ENCODE results near the gene PCDHB2. TPM values are rescaled to one million over a fixed set of nuclear protein-coding genes. Genes with fewer than 3 reads are reported as not detected.
"Not testable (repeated sequence)": the region's sequence is repeated elsewhere in the genome, so short reads cannot be mapped to it uniquely, and the experiment has no call there.

The PCDHB2 gene
- total RNA-seq, 1 donor from 2014 or later = 1.1 TPM

DNA sequence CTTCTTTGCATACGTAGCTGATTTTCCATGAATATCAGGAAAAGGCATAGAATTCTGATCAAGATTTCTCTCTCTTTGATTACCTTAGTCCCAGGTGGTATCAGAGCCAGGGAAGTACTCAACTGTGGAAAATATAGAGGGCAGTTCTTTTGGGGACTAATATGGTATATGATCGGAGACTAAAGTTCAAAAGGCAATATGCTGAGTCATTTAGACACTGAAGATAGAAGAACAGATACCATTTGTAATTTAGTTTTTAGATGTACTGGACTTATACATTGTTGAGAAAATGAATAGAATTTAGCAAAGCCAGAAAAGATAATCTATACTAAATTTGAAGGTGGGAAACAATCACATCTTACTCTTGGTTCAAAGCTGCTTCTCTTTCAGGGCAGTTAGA lies 10.9 kb downstream of the PCDHB2 start:
- no peak for DNase-seq
- no peak overlapping the region for H3K4me3 ChIP-seq
- peaks cover 58% of the 10 kb centered on the region for H3K9me3 ChIP-seq (replicated peaks)
- intact Hi-C loops (cut with micrococcal nuclease) = no loop called here
- peaks cover 32% of the 10 kb centered on the region for H3K27me3 ChIP-seq (ENCODE audit: low read depth)
- H3K36me3 ChIP-seq = no peaks in the 10 kb centered on the region
- no peaks in the 10 kb centered on the region for H3K4me1 ChIP-seq
- no peak overlapping the region for H3K27ac ChIP-seq (replicated peaks)
- TF ChIP-seq, protein P1, sequence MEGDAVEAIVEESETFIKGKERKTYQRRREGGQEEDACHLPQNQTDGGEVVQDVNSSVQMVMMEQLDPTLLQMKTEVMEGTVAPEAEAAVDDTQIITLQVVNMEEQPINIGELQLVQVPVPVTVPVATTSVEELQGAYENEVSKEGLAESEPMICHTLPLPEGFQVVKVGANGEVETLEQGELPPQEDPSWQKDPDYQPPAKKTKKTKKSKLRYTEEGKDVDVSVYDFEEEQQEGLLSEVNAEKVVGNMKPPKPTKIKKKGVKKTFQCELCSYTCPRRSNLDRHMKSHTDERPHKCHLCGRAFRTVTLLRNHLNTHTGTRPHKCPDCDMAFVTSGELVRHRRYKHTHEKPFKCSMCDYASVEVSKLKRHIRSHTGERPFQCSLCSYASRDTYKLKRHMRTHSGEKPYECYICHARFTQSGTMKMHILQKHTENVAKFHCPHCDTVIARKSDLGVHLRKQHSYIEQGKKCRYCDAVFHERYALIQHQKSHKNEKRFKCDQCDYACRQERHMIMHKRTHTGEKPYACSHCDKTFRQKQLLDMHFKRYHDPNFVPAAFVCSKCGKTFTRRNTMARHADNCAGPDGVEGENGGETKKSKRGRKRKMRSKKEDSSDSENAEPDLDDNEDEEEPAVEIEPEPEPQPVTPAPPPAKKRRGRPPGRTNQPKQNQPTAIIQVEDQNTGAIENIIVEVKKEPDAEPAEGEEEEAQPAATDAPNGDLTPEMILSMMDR (IDR thresholded peaks at IDR 0.05; ENCODE audit: borderline replicate concordance) = no peak

DNA sequence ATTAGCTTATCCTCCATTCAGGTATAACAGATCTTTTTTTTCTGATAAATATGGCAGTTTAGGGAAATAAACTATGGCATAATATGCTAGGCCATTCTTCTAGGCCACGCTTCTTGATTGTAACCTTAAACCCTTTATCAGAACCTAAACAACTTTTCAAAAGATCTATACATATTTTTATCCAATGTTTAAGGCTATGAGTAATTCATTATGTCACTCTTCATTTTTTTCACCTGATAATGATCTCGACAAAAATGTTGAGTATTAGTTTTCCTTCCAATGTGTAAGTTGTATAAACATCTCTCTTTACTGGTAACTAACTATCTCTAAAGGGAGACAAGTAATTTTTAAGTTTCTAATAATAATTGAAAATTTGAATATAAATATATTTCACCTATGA lies 24.8 kb downstream of the PCDHB2 start:
- TF ChIP-seq, protein P1 (IDR thresholded peaks at IDR 0.05; ENCODE audit: borderline replicate concordance) = no peak
- no peaks in the 10 kb centered on the region for H3K36me3 ChIP-seq
- H3K9me3 ChIP-seq (replicated peaks) = peaks cover 72% of the 10 kb centered on the region
- no peak for DNase-seq
- peaks cover 33% of the 10 kb centered on the region for H3K27me3 ChIP-seq (ENCODE audit: low read depth)
- intact Hi-C loops (cut with micrococcal nuclease) = no loop called here
- H3K4me3 ChIP-seq = no peak overlapping the region
- no peak overlapping the region for H3K27ac ChIP-seq (replicated peaks)
- no peaks in the 10 kb centered on the region for H3K4me1 ChIP-seq

DNA sequence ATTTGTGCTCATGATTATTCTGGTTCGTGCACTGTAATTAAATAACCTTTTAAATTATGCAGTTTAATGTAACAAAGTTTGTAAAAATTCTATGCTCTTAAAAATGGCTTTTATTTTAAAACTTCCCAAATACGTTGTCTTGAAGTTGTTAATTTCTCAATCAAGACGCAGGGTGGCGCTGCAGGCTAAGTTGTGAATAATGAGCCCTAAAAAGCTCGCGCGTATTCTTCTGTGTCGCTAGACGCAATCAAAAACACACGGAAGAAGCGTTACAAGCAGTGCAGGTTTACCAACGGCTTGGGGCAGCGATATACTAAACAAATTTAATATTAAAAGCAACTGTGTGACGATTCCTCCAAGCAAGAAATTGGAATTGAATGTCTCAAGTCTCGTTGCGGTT lies 27.1 kb downstream of the PCDHB2 start, which contains the start of gene PCDHB4:
TSS of gene PCDHB4 (plus strand) at position 256 of the 400 bp plus-strand sequence. CDS start 181 bp downstream, outside the sequence.
- intact Hi-C loops (cut with micrococcal nuclease) = no loop called here

DNA sequence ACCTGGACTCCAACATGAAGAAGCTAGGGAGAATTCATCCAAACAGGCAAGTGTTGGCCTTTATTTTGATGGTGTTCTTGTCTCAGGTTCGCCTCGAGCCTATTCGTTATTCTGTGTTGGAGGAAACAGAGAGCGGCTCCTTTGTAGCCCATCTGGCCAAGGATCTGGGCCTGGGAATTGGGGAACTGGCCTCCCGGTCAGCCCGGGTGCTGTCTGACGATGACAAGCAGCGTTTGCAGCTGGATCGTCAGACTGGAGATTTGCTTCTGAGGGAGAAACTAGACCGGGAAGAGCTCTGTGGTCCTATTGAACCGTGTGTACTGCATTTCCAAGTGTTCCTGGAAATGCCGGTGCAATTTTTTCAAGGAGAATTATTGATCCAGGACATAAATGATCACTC lies 27.6 kb downstream of the PCDHB2 start:
- intact Hi-C loops (cut with micrococcal nuclease) = no loop called here
- Histone ChIP-seq H3K36me3 (peaks cover 3% of the 10 kb centered on the region), H3K4me3 (peak overlapping the region; percentile 51), H3K9me3 (replicated peaks) (peaks cover 58% of the 10 kb centered on the region), H3K4me1 (no peaks in the 10 kb centered on the region), H3K27ac (replicated peaks) (no peak overlapping the region), H3K27me3 (ENCODE audit: low read depth) (peaks cover 48% of the 10 kb centered on the region)
- no peak for DNase-seq
- TF ChIP-seq, protein P1 (IDR thresholded peaks at IDR 0.05; ENCODE audit: borderline replicate concordance) = no peak

More for the DNA sequence above, 27.1 kb downstream of the PCDHB2 start, which contains the start of gene PCDHB4:
- Histone ChIP-seq H3K27ac (replicated peaks) (no peak within 1 kb of the TSS), H3K9me3 (replicated peaks) (peaks cover 58% of the 10 kb centered on the region), H3K4me1 (no peaks in the 10 kb centered on the region), H3K27me3 (ENCODE audit: low read depth) (peaks cover 47% of the 10 kb centered on the region), H3K36me3 (no peaks in the 10 kb centered on the region), H3K4me3 (peak within 1 kb of the TSS; percentile 51)
- TF ChIP-seq, protein P1 (IDR thresholded peaks at IDR 0.05; ENCODE audit: borderline replicate concordance) = peak; percentile 42
- no peak for DNase-seq

DNA sequence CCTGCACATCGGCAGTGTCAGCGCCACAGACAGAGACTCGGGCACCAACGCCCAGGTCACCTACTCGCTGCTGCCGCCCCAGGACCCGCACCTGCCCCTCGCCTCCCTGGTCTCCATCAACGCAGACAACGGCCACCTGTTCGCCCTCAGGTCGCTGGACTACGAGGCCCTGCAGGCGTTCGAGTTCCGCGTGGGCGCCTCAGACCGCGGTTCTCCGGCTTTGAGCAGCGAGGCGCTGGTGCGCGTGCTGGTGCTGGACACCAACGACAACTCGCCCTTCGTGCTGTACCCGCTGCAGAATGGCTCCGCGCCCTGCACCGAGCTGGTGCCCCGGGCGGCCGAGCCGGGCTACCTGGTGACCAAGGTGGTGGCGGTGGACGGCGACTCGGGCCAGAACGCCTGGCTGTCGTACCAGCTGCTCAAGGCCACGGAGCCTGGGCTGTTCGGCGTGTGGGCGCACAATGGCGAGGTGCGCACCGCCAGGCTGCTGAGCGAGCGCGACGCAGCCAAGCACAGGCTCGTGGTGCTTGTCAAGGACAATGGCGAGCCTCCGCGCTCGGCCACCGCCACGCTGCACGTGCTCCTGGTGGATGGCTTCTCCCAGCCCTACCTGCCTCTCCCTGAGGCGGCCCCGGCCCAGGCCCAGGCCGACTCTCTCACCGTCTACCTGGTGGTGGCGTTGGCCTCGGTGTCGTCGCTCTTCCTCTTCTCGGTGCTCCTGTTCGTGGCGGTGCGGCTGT lies 29.2 kb downstream of the PCDHB2 start:
- intact Hi-C loops (cut with micrococcal nuclease); H3K4me1 ChIP-seq; DNase-seq; H3K36me3 ChIP-seq; H3K27ac ChIP-seq (replicated peaks): not testable (repeated sequence)
- Histone ChIP-seq H3K27me3 (ENCODE audit: low read depth) (peaks cover 48% of the 10 kb centered on the region), H3K4me3 (peak overlapping the region; percentile 6), H3K9me3 (replicated peaks) (peaks cover 48% of the 10 kb centered on the region)

DNA sequence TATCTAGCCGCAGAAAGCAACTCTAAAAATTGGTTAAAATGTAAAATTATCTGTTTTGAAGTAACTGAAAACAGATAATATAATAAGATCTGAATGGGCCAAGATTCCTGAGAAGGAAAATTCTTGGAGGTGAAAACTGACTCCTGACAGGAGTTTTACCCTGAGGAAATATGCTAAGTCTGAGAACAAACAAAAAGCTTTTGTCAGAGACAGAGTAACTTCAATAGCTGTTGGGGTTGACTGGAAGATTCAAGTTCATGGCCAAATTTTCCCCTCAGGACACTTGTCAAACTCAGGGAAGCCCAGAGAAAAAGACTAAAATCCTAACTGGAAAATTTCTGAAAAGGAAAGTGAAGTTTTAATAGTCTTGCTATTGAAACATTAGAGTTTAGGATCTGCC lies 32.9 kb downstream of the PCDHB2 start:
- H3K36me3 ChIP-seq = peaks cover 4% of the 10 kb centered on the region
- H3K4me3 ChIP-seq = no peak overlapping the region
- no peaks in the 10 kb centered on the region for H3K4me1 ChIP-seq
- DNase-seq = no peak
- no peak overlapping the region for H3K27ac ChIP-seq (replicated peaks)
- H3K27me3 ChIP-seq (ENCODE audit: low read depth) = peaks cover 32% of the 10 kb centered on the region
- peaks cover 67% of the 10 kb centered on the region for H3K9me3 ChIP-seq (replicated peaks)
- intact Hi-C loops (cut with micrococcal nuclease) = no loop called here
- TF ChIP-seq, protein P1 (IDR thresholded peaks at IDR 0.05; ENCODE audit: borderline replicate concordance) = no peak
